ENCODE data around the gene TBC1D14.
A peak's percentile ranks its signal among the peaks of the same experiment; 100 is the strongest.
"Not testable (repeated sequence)": the region's sequence is repeated elsewhere in the genome, so short reads cannot be mapped to it uniquely, and the experiment has no call there.

TBC1D14 gene

DNA sequence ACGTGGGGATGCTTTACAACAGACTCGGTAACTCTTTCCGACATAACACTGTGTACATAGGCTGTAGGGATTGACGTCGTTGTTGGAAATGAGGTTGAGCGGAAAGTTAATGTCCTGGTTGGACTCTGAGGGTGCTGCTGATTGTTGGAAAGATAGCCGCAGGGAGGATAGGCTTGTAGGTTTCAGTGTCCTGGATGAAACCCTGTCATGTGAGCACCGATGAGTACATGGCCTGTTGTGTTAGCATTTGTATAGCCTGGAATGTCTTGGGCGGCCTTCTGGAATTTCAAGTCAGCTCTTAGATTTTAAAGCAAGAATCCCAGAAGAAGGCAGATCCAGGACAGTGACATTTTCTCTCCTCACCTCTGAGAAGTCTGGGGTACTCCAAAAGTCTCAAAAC, 63.3 kb downstream of the TBC1D14 start:
- Histone ChIP-seq H3K27me3 (ENCODE audit: control insufficient read depth, insufficient read depth, low read length) (no peaks in the 10 kb centered on the region), H3K9me3 (ENCODE audit: control insufficient read depth, insufficient read depth, low read length) (no peaks in the 10 kb centered on the region), H3K36me3 (ENCODE audit: control insufficient read depth, insufficient read depth, low read length) (0 out of 2 replicates have a peak, but pooled peaks cover 3% of the 10 kb centered on the region), H3K4me3 (ENCODE audit: low read length) (no peak overlapping the region), H3K27ac (ENCODE audit: low read length) (peak overlapping the region; percentile 16), H3K4me1 (ENCODE audit: control insufficient read depth, insufficient read depth, low read length) (peaks cover 13% of the 10 kb centered on the region; the same call in 1 of the 2 replicates)
- no CpG with 5 or more reads among the region's 9 CpGs for WGBS (ENCODE audit: insufficient coverage, insufficient read length)
- no peak for DNase-seq (ENCODE audit: low read depth, low spot score)

DNA sequence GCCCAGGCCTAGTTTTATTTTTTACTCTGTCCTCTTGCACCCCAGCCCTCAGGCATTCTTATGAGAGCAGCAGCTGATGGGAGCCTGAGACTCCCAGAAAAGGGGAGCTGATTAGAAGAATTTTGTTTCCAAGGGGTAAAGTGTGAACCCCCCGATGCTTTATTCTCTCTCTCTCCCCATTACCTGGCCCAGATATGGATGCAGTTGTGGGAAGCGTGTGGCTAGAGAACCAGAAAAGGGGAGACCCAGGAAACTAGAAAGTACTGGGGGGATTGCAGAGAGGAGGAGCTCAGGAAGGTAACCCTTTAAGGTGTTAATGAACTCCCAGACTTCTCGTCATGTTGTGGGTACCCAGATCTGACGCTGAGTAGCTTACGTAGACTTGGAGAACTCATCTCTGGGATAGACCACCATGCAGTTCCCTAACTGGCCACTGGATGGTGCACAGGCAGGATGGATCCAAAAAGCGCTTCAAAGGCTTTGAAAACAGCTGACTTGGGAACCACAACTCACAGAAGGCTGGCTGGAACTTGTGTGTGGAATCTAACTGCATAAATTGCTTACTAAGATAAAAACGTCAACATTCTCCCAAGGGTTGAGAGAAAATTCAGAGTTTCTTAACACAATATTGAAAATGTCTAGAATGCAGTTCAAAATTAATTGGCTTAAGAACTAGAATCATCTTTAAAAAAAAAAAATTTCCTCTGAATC, 64.7 kb downstream of the TBC1D14 start:
- peak; percentile 85 for DNase-seq (ENCODE audit: low read depth, low spot score)
- no peaks in the 10 kb centered on the region for H3K9me3 ChIP-seq (ENCODE audit: control insufficient read depth, insufficient read depth, low read length)
- no peaks in the 10 kb centered on the region for H3K27me3 ChIP-seq (ENCODE audit: control insufficient read depth, insufficient read depth, low read length)
- no peaks in the 10 kb centered on the region for H3K36me3 ChIP-seq (ENCODE audit: control insufficient read depth, insufficient read depth, low read length)
- no CpG with 5 or more reads among the region's 7 CpGs for WGBS (ENCODE audit: insufficient coverage, insufficient read length)
- peaks cover 13% of the 10 kb centered on the region; the same call in 1 of the 2 replicates for H3K4me1 ChIP-seq (ENCODE audit: control insufficient read depth, insufficient read depth, low read length)
- H3K27ac ChIP-seq (ENCODE audit: low read length), result no peak overlapping the region
- no peak overlapping the region for H3K4me3 ChIP-seq (ENCODE audit: low read length)

DNA sequence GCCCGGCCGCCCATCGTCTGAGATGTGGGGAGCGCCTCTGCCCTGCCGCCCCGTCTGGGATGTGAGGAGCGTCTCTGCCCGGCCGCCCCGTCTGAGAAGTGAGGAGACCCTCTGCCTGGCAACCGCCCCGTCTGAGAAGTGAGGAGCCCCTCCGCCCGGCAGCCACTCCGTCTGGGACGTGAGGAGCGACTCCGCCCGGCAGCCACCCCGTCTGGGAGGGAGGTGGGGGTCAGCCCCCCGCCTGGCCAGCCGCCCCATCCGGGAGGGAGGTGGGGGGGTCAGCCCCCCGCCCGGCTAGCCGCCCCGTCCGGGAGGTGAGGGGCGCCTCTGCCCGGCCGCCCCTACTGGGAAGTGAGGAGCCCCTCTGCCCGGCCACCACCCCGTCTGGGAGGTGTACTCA, 68.2 kb downstream of the TBC1D14 start:
- H3K27ac ChIP-seq (ENCODE audit: low read length); H3K36me3 ChIP-seq (ENCODE audit: control insufficient read depth, insufficient read depth, low read length); H3K9me3 ChIP-seq (ENCODE audit: control insufficient read depth, insufficient read depth, low read length); H3K4me1 ChIP-seq (ENCODE audit: control insufficient read depth, insufficient read depth, low read length); H3K27me3 ChIP-seq (ENCODE audit: control insufficient read depth, insufficient read depth, low read length); DNase-seq (ENCODE audit: low read depth, low spot score); H3K4me3 ChIP-seq (ENCODE audit: low read length): not testable (repeated sequence)
- WGBS (ENCODE audit: insufficient coverage, insufficient read length), result no CpG with 5 or more reads among the region's 33 CpGs

DNA sequence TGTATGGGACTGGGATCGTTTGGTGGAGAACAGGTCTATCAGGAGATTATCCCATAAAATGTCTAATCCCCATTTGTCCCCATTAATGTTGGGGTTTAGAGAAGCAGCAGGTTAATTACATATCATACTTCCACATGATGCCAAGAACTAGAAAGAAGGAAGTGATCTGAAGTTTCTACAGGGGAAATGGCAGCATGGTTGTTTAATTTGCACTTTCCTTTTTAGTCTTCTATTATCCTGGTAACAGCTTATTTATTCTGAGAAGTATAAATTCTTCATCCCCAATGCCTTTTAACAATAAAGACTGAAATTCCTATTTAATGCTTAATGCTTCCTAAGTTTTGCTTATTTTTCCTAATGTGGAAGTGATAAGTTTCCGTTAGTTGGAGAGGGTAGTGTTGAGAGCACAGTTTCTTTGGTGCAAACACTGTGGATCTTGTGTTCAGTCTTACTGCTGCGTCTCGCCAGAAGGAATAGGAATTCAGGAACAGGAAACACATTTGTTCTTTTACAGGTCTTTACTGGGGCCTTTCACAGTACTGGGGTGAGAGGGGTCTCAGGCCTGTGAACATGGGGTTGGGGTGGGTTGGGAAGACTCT, 74.0 kb downstream of the TBC1D14 start:
- Histone ChIP-seq H3K9me3 (ENCODE audit: control insufficient read depth, insufficient read depth, low read length) (no peaks in the 10 kb centered on the region), H3K27ac (ENCODE audit: low read length) (no peak overlapping the region), H3K4me3 (ENCODE audit: low read length) (no peak overlapping the region), H3K27me3 (ENCODE audit: control insufficient read depth, insufficient read depth, low read length) (no peaks in the 10 kb centered on the region), H3K4me1 (ENCODE audit: control insufficient read depth, insufficient read depth, low read length) (no peaks in the 10 kb centered on the region), H3K36me3 (ENCODE audit: control insufficient read depth, insufficient read depth, low read length) (no peaks in the 10 kb centered on the region)
- DNase-seq (ENCODE audit: low read depth, low spot score), result no peak
- WGBS (ENCODE audit: insufficient coverage, insufficient read length), result no CpG with 5 or more reads among the region's 4 CpGs

DNA sequence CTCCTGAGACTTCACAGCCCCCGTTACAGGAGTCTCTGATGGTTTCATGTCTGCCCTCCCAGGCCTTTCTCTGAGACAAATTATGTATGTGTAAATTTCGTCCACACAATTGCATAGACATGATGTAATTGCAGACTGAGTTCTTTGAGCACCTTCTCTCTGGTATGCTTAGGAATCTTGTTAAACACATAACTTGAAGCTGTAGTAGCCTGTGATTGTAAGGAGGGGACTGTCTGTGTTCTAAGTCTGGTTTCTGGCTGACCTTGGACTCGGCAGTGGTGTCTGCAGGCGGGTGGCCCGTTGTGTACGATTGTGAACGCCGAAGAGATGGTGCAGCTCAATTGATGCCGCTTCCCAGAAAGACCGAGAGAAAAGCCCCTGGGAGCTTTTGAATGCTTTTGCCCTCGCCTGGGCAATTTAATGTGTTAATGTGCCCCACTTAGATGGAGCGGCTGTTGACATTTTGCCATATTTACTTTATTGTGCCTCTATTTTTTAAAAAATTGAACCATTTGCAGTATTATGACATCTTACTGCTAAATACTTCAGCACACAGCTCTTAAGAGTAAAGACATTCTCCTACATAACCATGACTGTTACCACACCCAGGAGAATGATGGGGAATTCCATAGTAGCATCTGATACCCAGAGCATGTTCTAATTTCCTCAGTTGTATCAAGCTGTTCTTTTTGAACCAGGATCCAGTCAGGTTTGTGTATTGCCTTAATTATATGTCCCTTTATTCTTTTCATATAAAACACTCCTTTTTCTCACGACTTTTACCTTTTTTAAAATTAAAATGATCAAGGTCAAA, 75.2 kb downstream of the TBC1D14 start:
- 100% methylated on average over 1 of the region's 13 CpGs for WGBS (ENCODE audit: insufficient coverage, insufficient read length)
- H3K4me1 ChIP-seq (ENCODE audit: control insufficient read depth, insufficient read depth, low read length), result no peaks in the 10 kb centered on the region
- no peaks in the 10 kb centered on the region for H3K36me3 ChIP-seq (ENCODE audit: control insufficient read depth, insufficient read depth, low read length)
- no peaks in the 10 kb centered on the region for H3K27me3 ChIP-seq (ENCODE audit: control insufficient read depth, insufficient read depth, low read length)
- H3K9me3 ChIP-seq (ENCODE audit: control insufficient read depth, insufficient read depth, low read length), result no peaks in the 10 kb centered on the region
- H3K4me3 ChIP-seq (ENCODE audit: low read length), result no peak overlapping the region
- no peak for DNase-seq (ENCODE audit: low read depth, low spot score)
- no peak overlapping the region for H3K27ac ChIP-seq (ENCODE audit: low read length)

DNA sequence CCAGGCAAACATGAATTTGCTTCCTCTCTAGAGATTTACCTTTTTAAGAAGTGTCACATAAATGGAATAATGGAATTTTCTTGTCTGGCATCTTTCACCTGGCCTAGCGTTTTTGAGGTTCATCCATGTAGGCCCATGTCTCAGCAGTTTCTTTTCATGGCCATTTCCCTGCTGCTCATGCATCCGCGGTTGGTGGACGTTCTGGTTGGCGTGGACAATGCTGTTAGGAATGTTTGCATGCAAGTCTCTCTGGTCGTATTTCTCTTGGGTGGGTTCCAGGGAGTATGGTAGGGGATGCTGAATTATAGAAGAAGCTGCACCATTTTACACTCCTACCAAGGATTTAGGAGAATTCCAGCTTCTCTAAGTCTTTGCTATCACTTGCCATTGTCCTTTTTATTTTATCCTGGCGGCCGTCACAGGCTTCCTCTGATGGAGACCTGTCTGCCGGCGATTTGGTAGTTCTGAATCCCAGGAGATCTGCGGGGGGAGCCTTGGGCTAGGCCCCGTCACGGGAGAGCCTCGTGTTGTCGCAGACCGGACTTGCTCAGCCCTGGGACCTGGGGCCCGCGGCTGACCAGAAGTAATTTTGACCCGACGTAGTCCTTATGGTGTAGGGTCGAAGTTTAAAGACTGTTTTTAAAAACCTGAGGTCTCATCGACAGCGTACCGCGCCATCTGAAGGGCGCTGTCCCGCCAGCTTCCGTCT, 76.6 kb downstream of the TBC1D14 start:
- Histone ChIP-seq H3K4me3 (ENCODE audit: low read length) (peak overlapping the region; percentile 97; the same call in 1 of the 2 replicates), H3K27ac (ENCODE audit: low read length) (no peak overlapping the region), H3K4me1 (ENCODE audit: control insufficient read depth, insufficient read depth, low read length) (no peaks in the 10 kb centered on the region), H3K9me3 (ENCODE audit: control insufficient read depth, insufficient read depth, low read length) (no peaks in the 10 kb centered on the region), H3K27me3 (ENCODE audit: control insufficient read depth, insufficient read depth, low read length) (no peaks in the 10 kb centered on the region), H3K36me3 (ENCODE audit: control insufficient read depth, insufficient read depth, low read length) (no peaks in the 10 kb centered on the region; the same call in 1 of the 2 replicates)
- DNase-seq (ENCODE audit: low read depth, low spot score), result no peak
- WGBS (ENCODE audit: insufficient coverage, insufficient read length), result no CpG with 5 or more reads among the region's 28 CpGs

DNA sequence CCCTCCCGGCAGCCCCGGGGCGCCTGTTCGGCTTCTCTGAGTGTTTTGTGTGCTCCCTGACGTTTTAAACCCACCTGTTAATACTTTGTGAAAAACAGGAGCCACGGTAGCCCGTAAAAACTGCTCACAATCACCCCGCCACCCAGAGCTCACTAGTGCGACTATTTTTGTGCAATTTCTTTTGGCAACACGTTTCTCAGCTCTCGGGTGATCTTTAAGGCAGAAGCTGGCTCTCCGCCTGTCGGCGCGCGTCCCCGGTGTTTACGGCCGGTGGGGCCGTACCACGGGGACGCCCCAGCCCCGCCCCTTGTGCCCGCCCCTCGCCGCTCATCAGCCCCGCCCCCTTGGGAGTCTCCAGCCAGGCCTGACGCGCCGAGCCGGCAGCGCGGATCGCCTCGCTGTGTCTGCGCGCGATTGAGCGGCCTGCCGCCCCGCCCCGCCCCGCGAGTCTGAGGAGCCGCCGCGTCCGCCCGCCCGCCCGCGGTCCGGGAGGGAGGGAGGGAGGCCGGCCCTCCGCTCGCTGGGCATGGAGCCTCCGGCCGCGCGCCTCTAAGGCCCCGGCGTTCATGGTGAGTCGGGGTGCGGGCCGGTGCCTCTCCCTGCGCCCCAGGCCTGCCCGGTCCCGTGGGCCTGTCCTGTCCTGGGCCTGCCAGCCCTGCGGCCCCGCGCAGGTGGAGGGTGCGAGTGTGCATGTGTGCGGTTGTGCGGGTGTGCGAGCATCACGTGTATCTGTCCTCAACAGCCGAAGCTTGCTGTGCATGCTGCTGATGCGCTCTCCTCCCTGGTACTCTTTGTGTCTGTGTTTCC, 77.4 kb downstream of the TBC1D14 start:
- Histone ChIP-seq H3K27ac (ENCODE audit: low read length) (no peak overlapping the region), H3K27me3 (ENCODE audit: control insufficient read depth, insufficient read depth, low read length) (no peaks in the 10 kb centered on the region), H3K4me3 (ENCODE audit: low read length) (peak overlapping the region; percentile 97), H3K36me3 (ENCODE audit: control insufficient read depth, insufficient read depth, low read length) (no peaks in the 10 kb centered on the region; the same call in 1 of the 2 replicates), H3K9me3 (ENCODE audit: control insufficient read depth, insufficient read depth, low read length) (no peaks in the 10 kb centered on the region), H3K4me1 (ENCODE audit: control insufficient read depth, insufficient read depth, low read length) (no peaks in the 10 kb centered on the region)
- DNase-seq (ENCODE audit: low read depth, low spot score), result peak; percentile 61
- WGBS (ENCODE audit: insufficient coverage, insufficient read length), result no CpG with 5 or more reads among the region's 78 CpGs

DNA sequence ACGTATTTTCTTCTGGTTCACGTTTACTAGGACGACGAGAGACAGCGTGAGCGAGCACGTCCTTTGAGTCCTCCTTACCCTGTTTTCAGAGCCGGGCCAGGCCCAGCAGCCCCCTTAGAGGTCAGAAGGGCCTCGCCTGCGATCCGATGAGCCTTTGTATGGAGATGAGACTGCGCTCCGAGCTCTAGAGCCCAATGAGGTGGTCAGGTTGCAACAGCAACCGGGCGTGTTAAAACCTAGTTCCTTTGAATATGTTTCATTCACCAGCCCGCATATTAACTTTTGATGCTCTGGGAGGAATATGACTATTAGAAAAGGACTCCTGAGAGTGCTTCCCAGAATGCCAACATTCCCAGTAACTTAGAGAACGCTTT, 77.9 kb downstream of the TBC1D14 start:
- no peaks in the 10 kb centered on the region; the same call in 1 of the 2 replicates for H3K36me3 ChIP-seq (ENCODE audit: control insufficient read depth, insufficient read depth, low read length)
- H3K27me3 ChIP-seq (ENCODE audit: control insufficient read depth, insufficient read depth, low read length), result no peaks in the 10 kb centered on the region
- H3K9me3 ChIP-seq (ENCODE audit: control insufficient read depth, insufficient read depth, low read length), result no peaks in the 10 kb centered on the region
- no peak for DNase-seq (ENCODE audit: low read depth, low spot score)
- no peak overlapping the region for H3K27ac ChIP-seq (ENCODE audit: low read length)
- no peaks in the 10 kb centered on the region for H3K4me1 ChIP-seq (ENCODE audit: control insufficient read depth, insufficient read depth, low read length)
- peak overlapping the region; percentile 97 for H3K4me3 ChIP-seq (ENCODE audit: low read length)
- no CpG with 5 or more reads among the region's 17 CpGs for WGBS (ENCODE audit: insufficient coverage, insufficient read length)

DNA sequence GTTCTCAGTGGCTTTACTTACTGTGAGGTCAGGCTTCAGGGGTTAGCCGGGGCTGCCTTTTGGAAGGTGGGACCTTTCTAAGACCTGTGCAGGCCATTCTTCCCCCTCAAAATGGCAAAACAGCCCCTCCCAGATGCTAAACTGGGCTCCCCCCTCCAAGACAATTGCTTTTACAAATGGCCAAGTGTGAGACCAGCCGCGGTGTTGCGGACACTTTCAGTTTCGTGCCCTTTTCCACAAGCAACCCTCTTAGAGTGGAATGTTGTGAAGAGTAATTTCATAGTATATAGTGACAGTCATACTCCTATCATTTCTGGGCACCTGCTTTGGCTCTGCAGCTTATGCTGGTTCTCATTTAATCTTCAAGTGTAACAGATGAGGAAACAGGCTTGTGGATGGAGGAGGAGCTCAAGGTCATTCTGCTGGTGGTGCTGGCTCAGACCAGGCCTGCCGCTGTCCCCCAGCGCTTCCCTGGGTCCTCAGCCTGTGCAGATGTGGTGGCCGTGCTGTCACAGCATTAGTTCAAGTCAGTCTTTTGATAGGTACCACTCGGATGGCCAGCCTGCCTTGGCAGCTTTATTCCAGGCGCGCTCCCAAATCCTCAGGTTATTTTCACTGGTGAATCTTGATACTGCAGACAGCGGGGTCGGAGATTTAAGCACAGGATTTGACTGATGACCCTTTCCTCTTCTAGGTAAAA, 78.5 kb downstream of the TBC1D14 start:
- H3K27me3 ChIP-seq (ENCODE audit: control insufficient read depth, insufficient read depth, low read length), result no peaks in the 10 kb centered on the region
- no peak overlapping the region for H3K27ac ChIP-seq (ENCODE audit: low read length)
- WGBS (ENCODE audit: insufficient coverage, insufficient read length), result no CpG with 5 or more reads among the region's 13 CpGs
- no peak for DNase-seq (ENCODE audit: low read depth, low spot score)
- peak overlapping the region; percentile 97; the same call in 1 of the 2 replicates for H3K4me3 ChIP-seq (ENCODE audit: low read length)
- no peaks in the 10 kb centered on the region; the same call in 1 of the 2 replicates for H3K36me3 ChIP-seq (ENCODE audit: control insufficient read depth, insufficient read depth, low read length)
- H3K4me1 ChIP-seq (ENCODE audit: control insufficient read depth, insufficient read depth, low read length), result no peaks in the 10 kb centered on the region
- no peaks in the 10 kb centered on the region for H3K9me3 ChIP-seq (ENCODE audit: control insufficient read depth, insufficient read depth, low read length)
